ENCODE results near the gene DLL4. TPM values are rescaled to one million over a fixed set of nuclear protein-coding genes. Genes with fewer than 3 reads are reported as not detected.

The DLL4 gene
- total and polyA plus RNA-seq, 10 of the 15 experiments (the other 5 are each of a cell fraction or from before 2014, with no cell fraction given), result 0.04 to 0.16 (median 0.09) TPM; not detected in 6

GRCh38 chr15:40930430-40931299 lies 1.5 kb downstream of the DLL4 start (continued):
- TF ChIP-seq E2F4 (IDR thresholded peaks at IDR 0.05; ENCODE audit: low read depth, low read length), result no peak
- TF ChIP-seq BCLAF1 (IDR thresholded peaks at IDR 0.05), result no peak
- TF ChIP-seq CUX1 (IDR thresholded peaks at IDR 0.05; ENCODE audit: insufficient replicate concordance, low read depth, low read length), result no peak
- TF ChIP-seq HCFC1 (IDR thresholded peaks at IDR 0.05; ENCODE audit: low read length), result no peak
- TF ChIP-seq CREM (IDR thresholded peaks at IDR 0.05; ENCODE audit: low read depth), result no peak
- TF ChIP-seq KDM1A (IDR thresholded peaks at IDR 0.05; ENCODE audit: borderline replicate concordance), result no peak
- no peak for TF ChIP-seq SMAD1 (IDR thresholded peaks at IDR 0.05; ENCODE audit: low read depth, partially characterized antibody)
- no peak for TF ChIP-seq TARDBP (IDR thresholded peaks at IDR 0.05; ENCODE audit: borderline replicate concordance)
- TF ChIP-seq SIX5 (IDR thresholded peaks at IDR 0.05; ENCODE audit: low read depth, low read length, severe bottlenecking), result no peak
- no peak for TF ChIP-seq EZH2 (IDR thresholded peaks at IDR 0.05; ENCODE audit: borderline replicate concordance, control insufficient read depth, low read depth, low read length)
- TF ChIP-seq MAX (IDR thresholded peaks at IDR 0.05; ENCODE audit: low read depth, low read length), result 0 out of 2 replicates have a peak, but pooled peaks have one; percentile 21
- TF ChIP-seq RFX5 (IDR thresholded peaks at IDR 0.05; ENCODE audit: low read depth, low read length), result no peak
- TF ChIP-seq TCF3 (IDR thresholded peaks at IDR 0.05; ENCODE audit: borderline replicate concordance, insufficient read depth, low read depth, low read length), result no peak
- no peak for TF ChIP-seq PML (IDR thresholded peaks at IDR 0.05; ENCODE audit: low read length)
- no peak for TF ChIP-seq NR2C1 (IDR thresholded peaks at IDR 0.05)
- TF ChIP-seq RELA (IDR thresholded peaks at IDR 0.05; ENCODE audit: borderline replicate concordance, partially characterized antibody), result no peak
- no peak for TF ChIP-seq CBX3 (IDR thresholded peaks at IDR 0.05; ENCODE audit: borderline replicate concordance, low read depth)
- no peak for TF ChIP-seq SREBF2 (IDR thresholded peaks at IDR 0.05; ENCODE audit: low read length)
- no peak for TF ChIP-seq HDAC6 (IDR thresholded peaks at IDR 0.05; ENCODE audit: unreplicated experiment)

All from GM12878 (cell line).